GM12878 (cell line): ENCODE measurements around the gene CAB39. TPM values are rescaled to one million over a fixed set of nuclear protein-coding genes. Genes with fewer than 3 reads are reported as not detected.

Experiments used
- ATAC-seq: fragments of 200-7000 bp; cut with Tn5 transposase; 3 replicates; pipeline ENCODE4 v1.9.1; 2020; ENCODE audit warnings: mild to moderate bottlenecking, moderate library complexity
- BruUV-seq: library from RNA; stranded (reverse); fragments of 400-500 nt; replicated peaks from 2 replicates; lab custom pipeline; 2021; lab: Mats Ljungman, UMichigan
- CTCF ChIA-PET: fragments of 300-600 bp; sonication (Branson Sonifier 250); formaldehyde crosslinking; extraction: SDS; loops from one replicate; lab custom pipeline; 2021; ENCODE audit warnings: inconsistent platforms; lab: Yijun Ruan, JAX
- POLR2A ChIA-PET: fragments of 350-600 bp; formaldehyde crosslinking; extraction: SDS; loops from one replicate; lab custom pipeline; 2021; ENCODE audit warnings: inconsistent platforms; lab: Charles Lee
- RAD21 ChIA-PET: fragments of 300-600 bp; sonication (Branson Sonifier 250); formaldehyde crosslinking; loops from one replicate; lab custom pipeline; 2023; ENCODE audit warnings: antibody characterized with exemption; ENCODE audit not compliant: unreplicated experiment; lab: Charles Lee
- SMC1A ChIA-PET: fragments of 300-600 bp; sonication (Branson Sonifier 250); formaldehyde crosslinking; loops from one replicate; lab custom pipeline; 2023; ENCODE audit not compliant: unreplicated experiment, uncharacterized antibody; lab: Charles Lee
- DNase-seq: peaks from one replicate; pipeline ENCODE4 v3.0.0-alpha.2; 2011; ENCODE audit warnings: low read depth, low spot score
- FAIRE-seq: peaks from 3 replicates; lab custom pipeline; 2011; peaks lifted over from hg19 to GRCh38; lab: Jason Lieb, UNC
- H2AFZ ChIP-seq: 2 replicates; pipeline ENCODE4 v1.6.0; 2011; ENCODE audit warnings: low read depth, low read length, control low read depth; ENCODE audit not compliant: control insufficient read depth
- H3K27ac ChIP-seq: 2 replicates; pipeline ENCODE4 v1.5.1; 2011; ENCODE audit warnings: control low read depth; ENCODE audit not compliant: control insufficient read depth, insufficient read depth
- H3K27me3 ChIP-seq, 2 experiments: replicated peaks in 1 of 2; 2 replicates each; pipeline versions ENCODE4 v1.6.0 to v1.6.1; 2011; ENCODE audit warnings: low read length in 1 of 2; ENCODE audit not compliant: control insufficient read depth in 2 of 2, insufficient read depth in 2 of 2
- H3K36me3 ChIP-seq, 2 experiments: 2 replicates each; pipeline ENCODE4 v1.5.1; 2011; ENCODE audit warnings: low read length in 1 of 2; ENCODE audit not compliant: control insufficient read depth in 2 of 2, insufficient read depth in 2 of 2
- H3K4me1 ChIP-seq: 2 replicates; pipeline ENCODE4 v1.6.1; 2011; ENCODE audit warnings: mild to moderate bottlenecking, low read length, moderate library complexity, mixed read lengths; ENCODE audit not compliant: control insufficient read depth, insufficient read depth
- H3K4me2 ChIP-seq: 2 replicates; pipeline ENCODE4 v1.6.0; 2011; ENCODE audit warnings: control low read depth; ENCODE audit not compliant: control insufficient read depth, insufficient read depth
- H3K4me3 ChIP-seq: fragments of 200-600 bp; sonication (generic); 2 replicates; pipeline ENCODE4 v1.5.1; 2016
- H3K79me2 ChIP-seq: 2 replicates; pipeline ENCODE4 v1.6.0; 2011; ENCODE audit warnings: low read length; ENCODE audit not compliant: control insufficient read depth, insufficient read depth
- H3K9ac ChIP-seq: 2 replicates; pipeline ENCODE4 v1.8.0; 2011; ENCODE audit warnings: low read length, control low read depth, mixed read lengths; ENCODE audit not compliant: control insufficient read depth, insufficient read depth
- H3K9me3 ChIP-seq: replicated peaks from 3 replicates; pipeline ENCODE4 v1.5.1; 2011; ENCODE audit warnings: mild to moderate bottlenecking, low read length; ENCODE audit not compliant: control insufficient read depth, insufficient read depth
- H4K20me1 ChIP-seq: 2 replicates; pipeline ENCODE4 v1.6.0; 2011; ENCODE audit not compliant: control insufficient read depth, insufficient read depth
- CREM ChIP-seq: IDR thresholded peaks from 2 replicates; pipeline ENCODE4 v1.6.1; 2014; ENCODE audit warnings: antibody characterized with exemption, low read depth
- CUX1 ChIP-seq: IDR thresholded peaks from 2 replicates; pipeline ENCODE4 v1.6.1; 2012; ENCODE audit warnings: improper control_type of control experiment, low read depth, low read length; ENCODE audit not compliant: insufficient replicate concordance
- E2F4 ChIP-seq: IDR thresholded peaks from 2 replicates; pipeline ENCODE4 v1.6.1; 2012; ENCODE audit warnings: low read depth, low read length, improper control_type of control experiment
- ETV6 ChIP-seq, 2 experiments: fragments of 450-650 bp in 1 of 2; IDR thresholded peaks in 1 of 2; conservative IDR thresholded peaks in 1 of 2; 2 replicates each; pipeline ENCODE4 v1.6.1; 2014; ENCODE audit warnings: antibody characterized with exemption in 1 of 2, borderline replicate concordance in 1 of 2, low read depth in 1 of 2, mild to moderate bottlenecking in 1 of 2, moderate library complexity in 1 of 2
- FOS ChIP-seq: IDR thresholded peaks from 3 replicates; pipeline ENCODE4 v1.6.1; 2011; ENCODE audit warnings: borderline replicate concordance; ENCODE audit not compliant: insufficient read length; ENCODE audit errors: extremely low read depth
- IRF4 ChIP-seq: IDR thresholded peaks from 2 replicates; pipeline ENCODE4 v1.6.1; 2011; ENCODE audit warnings: low read depth, low read length
- MEF2B ChIP-seq: fragments of 450-650 bp; IDR thresholded peaks from 2 replicates; pipeline ENCODE4 v1.6.1; 2018; ENCODE audit warnings: mild to moderate bottlenecking, moderate library complexity; ENCODE audit not compliant: partially characterized antibody, poor library complexity, severe bottlenecking
- NKRF ChIP-seq: fragments of 450-650 bp; conservative IDR thresholded peaks from 2 replicates; pipeline ENCODE4 v1.6.1; 2017; ENCODE audit warnings: mild to moderate bottlenecking, moderate library complexity
- SUPT20H ChIP-seq: IDR thresholded peaks from 2 replicates; pipeline ENCODE4 v1.6.1; 2011; ENCODE audit warnings: low read depth, mild to moderate bottlenecking, low read length, moderate library complexity, borderline replicate concordance; ENCODE audit not compliant: control insufficient read depth
- USF2 ChIP-seq: IDR thresholded peaks from 2 replicates; pipeline ENCODE4 v1.6.1; 2011; ENCODE audit warnings: low read depth, low read length, improper control_type of control experiment, borderline replicate concordance
- ZNF217 ChIP-seq: fragments of 450-650 bp; IDR thresholded peaks from 2 replicates; pipeline ENCODE4 v1.6.1; 2017; ENCODE audit warnings: antibody characterized with exemption, mild to moderate bottlenecking
- WGBS: methylation state at CpG from one replicate; pipeline ENCODE4 v1.1.6; 2016; ENCODE audit warnings: low lambda C conversion rate; ENCODE audit not compliant: insufficient replicate concordance, insufficient coverage; ENCODE audit errors: missing lambda C conversion rate; 5-methylcytosine and 5-hydroxymethylcytosine counted together
- in situ Hi-C: fragments of 300-500 bp; cut with MboI; formaldehyde crosslinking; loops from 9 replicates; pipeline ENCODE4 v1.14.3; 2018; ENCODE audit warnings: mixed read lengths
- intact Hi-C: fragments of 100-400 bp; cut with micrococcal nuclease; formaldehyde crosslinking; loops from one replicate; pipeline ENCODE4 v1.14.2; 2022; ENCODE audit not compliant: unreplicated experiment
- polyA plus RNA-seq, 11 experiments: library from polyadenylated mRNA; depleted of rRNA in 4 of 11; unstranded in 6 of 11; stranded (reverse) in 5 of 11; fragments of >200 nt; fragmentation: Nextera tagmentation in 4 of 11; fragmentation: Illumina TruSeq in 1 of 11; extraction: Ambion mirVana in 4 of 11; extraction: Trizol in 1 of 11; gene quantifications; 1 replicate in 1 of 11; 2 replicates in 10 of 11; pipeline versions ENCODE4 v1.2.1 to v1.2.3, GENCODE V29; 2011 to 2016; ENCODE audit warnings: inconsistent platforms in 2 of 11, missing spikeins in 2 of 11, low read depth in 1 of 11
- total RNA-seq, 4 experiments: library from RNA; depleted of rRNA in 3 of 4; stranded (reverse); fragments of >200 nt in 3 of 4; fragmentation: Illumina TruSeq in 1 of 4; extraction: Trizol in 1 of 4; gene quantifications; 2 replicates each; pipeline versions ENCODE4 v1.2.1 to v1.2.3, GENCODE V29; 2013 to 2021

The CAB39 gene
- total and polyA plus RNA-seq, 10 of the 15 experiments (the other 5 are each of a cell fraction or from before 2014, with no cell fraction given), result 13.3 to 129 (median 62.9) TPM

GRCh38 chr2:230708204-230708603 lies 4.4 kb upstream of the CAB39 start:
- Histone ChIP-seq H3K27me3 (no peaks in the 10 kb centered on the region), H3K27ac (no peak overlapping the region), H3K36me3 (no peaks in the 10 kb centered on the region), H3K9ac (no peak overlapping the region), H3K9me3 (no peaks in the 10 kb centered on the region; the same call in 2 of the 3 replicates), H3K79me2 (peaks cover 11% of the 10 kb centered on the region), H3K4me2 (no peak overlapping the region), H2AFZ (no peak overlapping the region), H4K20me1 (no peaks in the 10 kb centered on the region), H3K4me1 (no peaks in the 10 kb centered on the region), H3K4me3 (no peak overlapping the region)
- in situ Hi-C loops (no loop called here), intact Hi-C loops (no loop called here)
- SMC1A ChIA-PET, result interaction anchor here (1.0 to 1.9 kb wide), 3 partner anchors 24 to 91 kb away, joined by 3 to 4 read pairs (median 3); no protein-coding TSS in a partner anchor
- TF ChIP-seq IRF4 (no peak), ETV6 (conservative IDR thresholded peaks at IDR 0.05 in 1 of 2, IDR thresholded peaks at IDR 0.05 in 1 of 2; ENCODE audit: borderline replicate concordance in 1 of 2, low read depth in 1 of 2) (no peak), CUX1 (no peak), E2F4 (no peak), CREM (no peak), USF2 (no peak), MEF2B (no peak), NKRF (no peak), FOS (no peak), SUPT20H (no peak), ZNF217 (no peak)
- CTCF ChIA-PET, result no interaction called here
- ATAC-seq, result no peak
- POLR2A ChIA-PET, result interaction anchor here (0.6 kb wide), 2 partner anchors 70 to 304 kb away, joined by 3 to 4 read pairs; no protein-coding TSS in a partner anchor
- no peak for DNase-seq
- RAD21 ChIA-PET, result no interaction called here
- BruUV-seq, result no TSS peak
- WGBS, result 64% methylated on average over 7 of the region's 7 CpGs
- FAIRE-seq, result no peak
